IMR-90 (cell line): ENCODE measurements around the gene RABGAP1. TPM values are rescaled to one million over a fixed set of nuclear protein-coding genes. Genes with fewer than 3 reads are reported as not detected.

Source experiments
- ATAC-seq: fragments of 200-7000 bp; cut with Tn5 transposase; 2 replicates; pipeline ENCODE4 v1.9.1; 2020; ENCODE audit warnings: low read depth, mild to moderate bottlenecking, moderate library complexity
- BruUV-seq: library from RNA; stranded (reverse); fragments of 400-500 nt; replicated peaks from 2 replicates; lab custom pipeline; 2021; lab: Mats Ljungman, UMichigan
- CTCF ChIA-PET: fragments of 300-600 bp; formaldehyde crosslinking; extraction: SDS; loops from one replicate; lab custom pipeline; 2021; ENCODE audit warnings: antibody characterized with exemption; lab: Yijun Ruan, JAX
- POLR2A ChIA-PET: fragments of 300-600 bp; sonication (Branson Sonifier 250); formaldehyde crosslinking; loops from one replicate; lab custom pipeline; 2022; ENCODE audit warnings: antibody characterized with exemption; ENCODE audit not compliant: unreplicated experiment; lab: Charles Lee
- DNase-seq: peaks from one replicate; pipeline ENCODE4 v3.0.0; 2013
- H2AFZ ChIP-seq: replicated peaks from 2 replicates; pipeline ENCODE3; 2013; ENCODE audit warnings: low read length, mild to moderate bottlenecking; ENCODE audit not compliant: poor library complexity
- H2AK5ac ChIP-seq: 2 replicates; pipeline ENCODE4 v1.6.1; 2013; ENCODE audit warnings: low read depth, low read length, inconsistent platforms
- H2AK9ac ChIP-seq: replicated peaks from 2 replicates; pipeline ENCODE3; 2013; ENCODE audit warnings: mild to moderate bottlenecking, low read depth, low read length, moderate library complexity; ENCODE audit not compliant: poor library complexity
- H2BK120ac ChIP-seq: 2 replicates; pipeline ENCODE4 v1.6.1; 2013; ENCODE audit warnings: low read depth, low read length, inconsistent platforms
- H2BK15ac ChIP-seq: 3 replicates; pipeline ENCODE4 v1.6.1; 2013; ENCODE audit warnings: low read depth, low read length, inconsistent platforms
- H2BK20ac ChIP-seq: 2 replicates; pipeline ENCODE4 v1.6.1; 2013; ENCODE audit warnings: low read depth, mild to moderate bottlenecking, inconsistent platforms, low read length, moderate library complexity
- H2BK5ac ChIP-seq: 2 replicates; pipeline ENCODE4 v1.6.1; 2013; ENCODE audit warnings: mild to moderate bottlenecking, low read depth, low read length, inconsistent platforms; ENCODE audit not compliant: poor library complexity, severe bottlenecking
- H3K14ac ChIP-seq: replicated peaks from 2 replicates; pipeline ENCODE4 v1.6.1; 2013; ENCODE audit warnings: low read depth, low read length, inconsistent platforms
- H3K18ac ChIP-seq: 2 replicates; pipeline ENCODE4 v1.6.1; 2013; ENCODE audit warnings: low read depth, low read length, control low read depth
- H3K23ac ChIP-seq: 2 replicates; pipeline ENCODE4 v1.6.1; 2013; ENCODE audit warnings: low read depth, low read length, inconsistent platforms
- H3K27ac ChIP-seq: 2 replicates; pipeline ENCODE4 v1.5.1; 2013; ENCODE audit warnings: mild to moderate bottlenecking, control low read depth, low read length; ENCODE audit not compliant: insufficient read depth
- H3K27me3 ChIP-seq: 2 replicates; pipeline ENCODE4 v1.6.1; 2013; ENCODE audit warnings: low read length; ENCODE audit not compliant: control insufficient read depth, insufficient read depth
- H3K36me3 ChIP-seq: 2 replicates; pipeline ENCODE4 v1.6.1; 2013; ENCODE audit warnings: low read length, mixed read lengths; ENCODE audit not compliant: control insufficient read depth, insufficient read depth
- H3K4ac ChIP-seq: 2 replicates; pipeline ENCODE4 v1.6.1; 2013; ENCODE audit warnings: low read depth, low read length, inconsistent platforms
- H3K4me1 ChIP-seq: 2 replicates; pipeline ENCODE4 v1.6.1; 2013; ENCODE audit warnings: low read length, mixed read lengths; ENCODE audit not compliant: control insufficient read depth, insufficient read depth
- H3K4me2 ChIP-seq: 2 replicates; pipeline ENCODE4 v1.6.1; 2013; ENCODE audit warnings: low read depth, mild to moderate bottlenecking, control low read depth, low read length, moderate library complexity
- H3K4me3 ChIP-seq: 2 replicates; pipeline ENCODE4 v1.5.1; 2013; ENCODE audit warnings: low read depth, mild to moderate bottlenecking, control low read depth, low read length, moderate library complexity; ENCODE audit not compliant: insufficient read depth
- H3K56ac ChIP-seq: 2 replicates; pipeline ENCODE4 v1.6.1; 2013; ENCODE audit warnings: low read length, inconsistent platforms; ENCODE audit not compliant: insufficient read depth; ENCODE audit errors: extremely low read depth
- H3K79me1 ChIP-seq, 2 experiments: 2 replicates each; pipeline ENCODE4 v1.6.1; 2013; ENCODE audit warnings: low read length in 2 of 2, inconsistent platforms in 1 of 2, low read depth in 1 of 2
- H3K9ac ChIP-seq: 2 replicates; pipeline ENCODE4 v1.6.1; 2013; ENCODE audit warnings: low read depth, low read length, control low read depth
- H3K9me1 ChIP-seq: 2 replicates; pipeline ENCODE4 v1.6.1; 2013; ENCODE audit warnings: low read length, inconsistent platforms; ENCODE audit not compliant: insufficient read depth
- H3K9me3 ChIP-seq: 2 replicates; pipeline ENCODE4 v1.6.1; 2013; ENCODE audit warnings: low read length; ENCODE audit not compliant: control insufficient read depth, insufficient read depth
- H4K20me1 ChIP-seq: 2 replicates; pipeline ENCODE4 v1.6.1; 2013; ENCODE audit warnings: low read length, inconsistent platforms; ENCODE audit not compliant: insufficient read depth
- H4K5ac ChIP-seq: 2 replicates; pipeline ENCODE4 v1.6.1; 2013; ENCODE audit warnings: mild to moderate bottlenecking, low read depth, low read length, control low read depth
- H4K8ac ChIP-seq, 2 experiments: 2 replicates each; pipeline ENCODE4 v1.6.1; 2013; ENCODE audit warnings: low read depth in 2 of 2, low read length in 2 of 2, control low read depth in 1 of 2, inconsistent platforms in 1 of 2
- H4K91ac ChIP-seq: 2 replicates; pipeline ENCODE4 v1.6.1; 2013; ENCODE audit warnings: low read depth, low read length, inconsistent platforms; ENCODE audit not compliant: insufficient read depth
- CTCF ChIP-seq: conservative IDR thresholded peaks from 2 replicates; pipeline ENCODE4 v1.5.1; 2012; ENCODE audit warnings: mild to moderate bottlenecking, low read depth, low read length, improper control_type of control experiment
- MAFK ChIP-seq: IDR thresholded peaks from 2 replicates; pipeline ENCODE4 v1.6.1; 2012; ENCODE audit warnings: low read depth, low read length, improper control_type of control experiment
- NFE2L2 ChIP-seq: fragments of 150-350 bp; IDR thresholded peaks from 2 replicates; pipeline ENCODE4 v1.6.1; 2016; ENCODE audit warnings: low read depth, mild to moderate bottlenecking, low read length
- SMC3 ChIP-seq: fragments of 150-350 bp; IDR thresholded peaks from 2 replicates; pipeline ENCODE4 v1.6.1; 2016; ENCODE audit warnings: low read depth, mild to moderate bottlenecking, antibody characterized with exemption, low read length, moderate library complexity
- WGBS, 2 experiments: methylation state at CpG; one replicate each; pipeline versions ENCODE4 v1.1.5 to v1.1.7; 2013; ENCODE audit warnings: missing lambda C conversion rate in 2 of 2; ENCODE audit not compliant: insufficient read length in 1 of 2; ENCODE audit errors: extremely low coverage in 2 of 2; 5-methylcytosine and 5-hydroxymethylcytosine counted together
- dilution Hi-C: fragments of 300-500 bp; cut with HindIII; formaldehyde crosslinking; loops from one replicate; pipeline ENCODE4 v1.14.3; 2018; ENCODE audit warnings: low sequenced_read_pairs; ENCODE audit not compliant: unreplicated experiment
- in situ Hi-C: fragments of 300-500 bp; cut with MboI; formaldehyde crosslinking; loops from 3 replicates; pipeline ENCODE4 v1.14.3; 2019; ENCODE audit warnings: low sequenced_read_pairs, inconsistent platforms, mixed read lengths
- intact Hi-C: fragments of 100-400 bp; cut with micrococcal nuclease; formaldehyde crosslinking; loops from 2 replicates; pipeline ENCODE4 v1.10.0; 2022
- microRNA-seq, 2 experiments: library from miRNA; stranded (forward) in 1 of 2; unstranded in 1 of 2; fragments of 10-50 nt in 1 of 2; fragments of <30 nt in 1 of 2; gene quantifications in 1 of 2; microRNA quantifications in 1 of 2; one replicate each; pipeline versions ENCODE3 to v1.1.0; 2013 to 2020; ENCODE audit not compliant: insufficient read depth in 1 of 2, insufficient read length in 1 of 2, unreplicated experiment in 1 of 2
- polyA plus RNA-seq, 3 experiments: library from polyadenylated mRNA; depleted of rRNA; stranded (reverse); fragments of >200 nt; gene quantifications; 2 replicates each; pipeline ENCODE4 v1.2.3, GENCODE V29; 2012; ENCODE audit warnings: low replicate concordance in 1 of 3
- small RNA-seq, 5 experiments: library from RNA; depleted of rRNA; stranded (forward); fragments of <200 nt; gene quantifications; one replicate each; pipeline ENCODE3, GENCODE V24; 2012
- total RNA-seq: library from RNA; depleted of rRNA; stranded (reverse); fragments of >200 nt; gene quantifications from 2 replicates; pipeline ENCODE4 v1.2.3, GENCODE V29; 2012; rRNA removed

Gene RABGAP1
- total and polyA plus RNA-seq, 2 of the 4 experiments (the other 2 are of a cell fraction) = 20.0 to 53.9 TPM

- peak; percentile 41 for DNase-seq
- Histone ChIP-seq H3K4me1 (no peaks in the 10 kb centered on the region), H4K91ac (no peak overlapping the region), H4K5ac (no peak overlapping the region), H3K14ac (no peak overlapping the region), H3K4me3 (no peak overlapping the region), H2BK15ac (no peak overlapping the region), H2BK20ac (no peak overlapping the region), H3K9me3 (no peaks in the 10 kb centered on the region), H2BK5ac (no peak overlapping the region), H2AFZ (no peak overlapping the region), H2AK5ac (no peak overlapping the region), H3K23ac (no peak overlapping the region), H3K9ac (no peak overlapping the region), H3K36me3 (no peaks in the 10 kb centered on the region), H3K27ac (no peak overlapping the region), H2BK120ac (no peak overlapping the region), H3K79me1 (no peaks in the 10 kb centered on the region), H3K18ac (no peak overlapping the region), H3K4me2 (no peak overlapping the region), H3K4ac (no peak overlapping the region), H4K20me1 (no peaks in the 10 kb centered on the region), H2AK9ac (no peak overlapping the region), H3K9me1 (no peaks in the 10 kb centered on the region), H4K8ac (no peak overlapping the region), H3K27me3 (no peaks in the 10 kb centered on the region; the same call in 1 of the 2 replicates), H3K56ac (no peak overlapping the region)
- CTCF ChIA-PET = no interaction called here
- WGBS, 2 experiments = 20% methylated on average over 1 of the region's 5 CpGs; no CpG with 5 or more reads in 1 of the 2 experiments
- POLR2A ChIA-PET = no interaction called here
- in situ Hi-C loops = no loop called here
- dilution Hi-C loops = no loop called here
- TF ChIP-seq NFE2L2 (no peak), SMC3 (no peak), MAFK (no peak), CTCF (no peak)
- peak; percentile 17; the same call in 1 of the 2 replicates for ATAC-seq
- BruUV-seq = no TSS peak
- intact Hi-C loops = no loop called here
Observed at GRCh38 chr9:123150708-123151503, 210.1 kb downstream of the RABGAP1 start.

Small RNAs within 50 kb of the gene (microRNA-seq; reads per million reads assigned to microRNA genes)
- not detected for gene GPR21 (ENCODE audit: insufficient read depth, insufficient read length)
- gene RNY1P15 (ENCODE audit: insufficient read depth, insufficient read length) = not detected

Small RNAs within 50 kb of the gene (small RNA-seq; reads per million reads assigned to genes)
- gene GPR21 (0 reads per million in 5 experiments), gene RNY1P15 (0 reads per million in 5 experiments)

Other genes with a start within 250 kb of the RABGAP1 start
- gene OR1L4, start 217.0 kb upstream of the RABGAP1 start, total RNA-seq = not detected in 2 replicates
- gene OR1L4, start 217.0 kb upstream of the RABGAP1 start, polyA plus RNA-seq (2012; rRNA removed) = not detected in 2 replicates
- gene OR1L6, start 198.7 kb upstream of the RABGAP1 start, total RNA-seq = not detected in 2 replicates
- gene OR1L6, start 198.7 kb upstream of the RABGAP1 start, polyA plus RNA-seq (2012; rRNA removed) = not detected in 2 replicates
- gene OR5C1, start 152.1 kb upstream of the RABGAP1 start, total RNA-seq = not detected in 2 replicates
- not detected in 2 replicates for gene OR5C1, start 152.1 kb upstream of the RABGAP1 start, polyA plus RNA-seq (2012; rRNA removed)
- gene OR1K1, start 140.9 kb upstream of the RABGAP1 start, total RNA-seq = not detected in 2 replicates
- gene OR1K1, start 140.9 kb upstream of the RABGAP1 start, polyA plus RNA-seq (2012; rRNA removed) = not detected in 2 replicates
- 22.2 and 38.3 TPM in 2 replicates for gene PDCL, start 112.4 kb upstream of the RABGAP1 start, total RNA-seq
- gene PDCL, start 112.4 kb upstream of the RABGAP1 start, polyA plus RNA-seq (2012; rRNA removed) = 8.7 and 10.1 TPM in 2 replicates
- gene RC3H2, start 35.7 kb upstream of the RABGAP1 start, total RNA-seq = 55.5 and 58.4 TPM in 2 replicates
- gene RC3H2, start 35.7 kb upstream of the RABGAP1 start, polyA plus RNA-seq (2012; rRNA removed) = 14.7 and 14.9 TPM in 2 replicates
- 11.7 and 16.7 TPM in 2 replicates for gene ZBTB6, start 27.7 kb upstream of the RABGAP1 start, total RNA-seq
- 1.8 and 2.6 TPM in 2 replicates for gene ZBTB6, start 27.7 kb upstream of the RABGAP1 start, polyA plus RNA-seq (2012; rRNA removed)
- gene ZBTB26, start 9.5 kb upstream of the RABGAP1 start, total RNA-seq = 5.8 and 6.1 TPM in 2 replicates
- 2.3 and 3.1 TPM in 2 replicates for gene ZBTB26, start 9.5 kb upstream of the RABGAP1 start, polyA plus RNA-seq (2012; rRNA removed)
- 0.28 and 0.90 TPM in 2 replicates for gene GPR21, start 92.6 kb downstream of the RABGAP1 start, total RNA-seq
- gene GPR21, start 92.6 kb downstream of the RABGAP1 start, polyA plus RNA-seq (2012; rRNA removed) = not detected in 2 replicates